Peyer's patch (tissue), 4 donors: ENCODE results near the gene FOXO1. TPM values are rescaled to one million over a fixed set of nuclear protein-coding genes. Genes with fewer than 3 reads are reported as not detected.

Source experiments
- DNase-seq, 3 donors: peaks; one replicate each; pipeline ENCODE4 v3.0.0-alpha.2; 2017 to 2019
- H3K27ac ChIP-seq, 4 donors: fragments of 200-600 bp; sonication (generic); one replicate each; pipeline ENCODE4 v1.5.1; 2016 to 2019
- H3K27me3 ChIP-seq, 2 donors: fragments of 200-600 bp; sonication (generic); one replicate each; pipeline ENCODE4 v1.5.1; 2019
- H3K36me3 ChIP-seq, 3 donors: fragments of 200-600 bp; sonication (generic); one replicate each; pipeline ENCODE4 v1.5.1; 2016 to 2019
- H3K4me1 ChIP-seq, 4 donors: fragments of 200-600 bp; sonication (generic); one replicate each; pipeline ENCODE4 v1.5.1; 2016 to 2019
- H3K4me3 ChIP-seq, 4 donors: fragments of 200-600 bp; sonication (generic); 1 replicate in 3 of 4; 2 replicates in 1 of 4; pipeline ENCODE4 v1.5.1; 2016 to 2019; ENCODE audit warnings: mild to moderate bottlenecking in 1 of 4
- H3K9me3 ChIP-seq, 4 donors: fragments of 200-600 bp; sonication (generic); one replicate each; pipeline ENCODE4 v1.5.1; 2016 to 2019; ENCODE audit warnings: mild to moderate bottlenecking in 1 of 4
- POLR2A ChIP-seq, 2 donors: fragments of 450-650 bp; IDR thresholded peaks; one replicate each; pipeline ENCODE4 v1.5.1; 2017; ENCODE audit warnings: antibody characterized with exemption in 2 of 2, mild to moderate bottlenecking in 2 of 2, moderate library complexity in 2 of 2
- total RNA-seq, 4 donors: library from RNA; depleted of rRNA; stranded (reverse); fragments of >200 nt; gene quantifications; one replicate each; pipeline ENCODE4 v1.1.0, GENCODE V29; 2016
- TF ChIP-seq, protein P1 (sequence below), 6 experiments: fragments of 450-650 bp in 4 of 6; fragments of 200-600 bp in 2 of 6; sonication (generic) in 1 of 6; IDR thresholded peaks; one replicate each; pipeline ENCODE4 v1.5.1; 2017 to 2019; ENCODE audit warnings: antibody characterized with exemption in 6 of 6, mild to moderate bottlenecking in 3 of 6, moderate library complexity in 1 of 6

Gene FOXO1
- total RNA-seq, 4 donors from 2014 or later = 22.2 to 32.2 (median 26.8) TPM

DNA sequence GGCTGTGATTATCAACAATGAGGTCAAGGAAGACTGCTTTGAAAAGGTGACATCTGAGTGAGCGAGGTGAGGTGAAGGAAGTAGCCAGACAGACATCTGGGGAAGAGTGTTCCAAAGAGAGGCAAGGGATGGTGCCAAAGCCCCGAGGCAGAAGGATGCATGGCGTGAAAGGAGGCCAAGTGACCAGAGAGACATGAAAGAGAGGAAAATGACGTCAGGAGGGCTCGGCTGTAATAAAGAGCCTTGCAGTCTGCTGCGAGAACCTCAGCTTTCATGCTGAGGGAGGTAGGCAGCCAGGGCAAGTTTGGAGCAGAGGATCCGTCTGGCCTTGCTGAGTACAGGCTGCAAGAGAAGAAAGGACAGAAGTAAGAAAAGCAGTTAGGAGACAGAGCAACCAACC lies 50.8 kb downstream of the FOXO1 start:
- TF ChIP-seq POLR2A (IDR thresholded peaks at IDR 0.05) = no peak
- TF ChIP-seq, protein P1, sequence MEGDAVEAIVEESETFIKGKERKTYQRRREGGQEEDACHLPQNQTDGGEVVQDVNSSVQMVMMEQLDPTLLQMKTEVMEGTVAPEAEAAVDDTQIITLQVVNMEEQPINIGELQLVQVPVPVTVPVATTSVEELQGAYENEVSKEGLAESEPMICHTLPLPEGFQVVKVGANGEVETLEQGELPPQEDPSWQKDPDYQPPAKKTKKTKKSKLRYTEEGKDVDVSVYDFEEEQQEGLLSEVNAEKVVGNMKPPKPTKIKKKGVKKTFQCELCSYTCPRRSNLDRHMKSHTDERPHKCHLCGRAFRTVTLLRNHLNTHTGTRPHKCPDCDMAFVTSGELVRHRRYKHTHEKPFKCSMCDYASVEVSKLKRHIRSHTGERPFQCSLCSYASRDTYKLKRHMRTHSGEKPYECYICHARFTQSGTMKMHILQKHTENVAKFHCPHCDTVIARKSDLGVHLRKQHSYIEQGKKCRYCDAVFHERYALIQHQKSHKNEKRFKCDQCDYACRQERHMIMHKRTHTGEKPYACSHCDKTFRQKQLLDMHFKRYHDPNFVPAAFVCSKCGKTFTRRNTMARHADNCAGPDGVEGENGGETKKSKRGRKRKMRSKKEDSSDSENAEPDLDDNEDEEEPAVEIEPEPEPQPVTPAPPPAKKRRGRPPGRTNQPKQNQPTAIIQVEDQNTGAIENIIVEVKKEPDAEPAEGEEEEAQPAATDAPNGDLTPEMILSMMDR (IDR thresholded peaks at IDR 0.05) = no peak
- Histone ChIP-seq H3K4me3 (no peak overlapping the region), H3K27me3 (no peaks in the 10 kb centered on the region), H3K36me3 (no peaks in the 10 kb centered on the region), H3K4me1 (peaks cover 0 to 23% (median 1%) of the 10 kb centered on the region in 4 donors), H3K27ac (no peak overlapping the region), H3K9me3 (no peaks in the 10 kb centered on the region)
- DNase-seq = no peak

DNA sequence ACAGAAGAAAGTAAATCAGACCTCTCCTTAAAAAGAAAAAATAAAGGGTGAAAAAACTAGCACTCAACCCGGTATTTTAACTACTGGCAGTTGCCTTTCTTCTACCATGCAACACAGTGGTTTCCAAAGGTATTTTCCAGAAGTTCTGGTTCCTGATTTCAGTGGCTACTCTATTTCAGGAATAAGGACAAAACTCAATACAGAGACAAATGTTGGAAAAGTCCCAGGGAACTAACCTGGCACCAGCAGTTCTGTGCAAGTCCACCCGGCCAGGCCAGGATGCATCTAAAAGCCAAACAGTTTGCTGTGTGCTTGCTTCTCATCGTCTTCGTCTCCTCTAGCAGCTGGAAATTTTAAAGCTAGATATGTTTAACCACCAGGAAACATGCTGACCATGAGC lies 52.5 kb downstream of the FOXO1 start:
- no peak for DNase-seq
- Histone ChIP-seq H3K4me1 (peaks cover 0 to 35% (median 1%) of the 10 kb centered on the region in 4 donors), H3K27me3 (no peaks in the 10 kb centered on the region), H3K9me3 (no peaks in the 10 kb centered on the region), H3K36me3 (no peaks in the 10 kb centered on the region), H3K4me3 (no peak overlapping the region), H3K27ac (peak overlapping the region; percentile 32 to 55 (median 50))
- TF ChIP-seq POLR2A (IDR thresholded peaks at IDR 0.05) = no peak
- TF ChIP-seq, protein P1 (IDR thresholded peaks at IDR 0.05) = no peak

DNA sequence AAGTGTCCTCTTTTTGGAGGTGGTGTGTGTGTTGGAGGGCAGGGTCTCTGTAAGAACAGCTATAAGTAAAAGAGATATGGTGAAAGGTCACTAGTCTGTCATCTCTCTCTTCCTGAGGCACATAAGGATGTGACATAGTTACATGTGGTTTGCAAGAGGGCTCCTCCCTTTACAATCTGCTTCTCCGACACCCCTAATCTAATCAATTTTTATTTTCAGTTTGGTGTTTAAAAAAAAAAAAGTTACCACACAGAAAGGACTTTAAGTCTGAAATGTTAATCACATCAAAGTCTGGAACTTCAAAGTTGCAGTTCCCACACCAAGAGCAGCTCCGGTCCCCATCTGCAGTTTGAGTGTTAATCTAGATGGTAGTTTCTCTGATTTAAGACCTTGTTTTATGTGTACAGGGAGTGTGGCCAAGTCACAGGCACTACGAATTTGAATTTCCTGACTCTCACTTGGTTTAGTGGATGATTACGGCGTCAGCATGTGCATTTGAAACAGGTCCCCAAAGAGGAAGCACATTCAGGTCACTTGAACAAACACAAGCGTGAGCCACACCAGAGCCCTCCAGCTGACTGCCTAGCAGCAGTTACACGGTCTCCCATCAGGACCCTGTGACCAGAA lies 53.1 kb downstream of the FOXO1 start:
- Histone ChIP-seq H3K27ac (peak overlapping the region; percentile 32 to 55 (median 50)), H3K4me1 (peaks cover 0 to 35% (median 1%) of the 10 kb centered on the region in 4 donors), H3K4me3 (no peak overlapping the region), H3K27me3 (no peaks in the 10 kb centered on the region), H3K9me3 (no peaks in the 10 kb centered on the region), H3K36me3 (no peaks in the 10 kb centered on the region)
- peak in 2 of 3 donors; percentile 67 to 82 for DNase-seq
- TF ChIP-seq POLR2A (IDR thresholded peaks at IDR 0.05) = no peak
- TF ChIP-seq, protein P1 (IDR thresholded peaks at IDR 0.05) = no peak

DNA sequence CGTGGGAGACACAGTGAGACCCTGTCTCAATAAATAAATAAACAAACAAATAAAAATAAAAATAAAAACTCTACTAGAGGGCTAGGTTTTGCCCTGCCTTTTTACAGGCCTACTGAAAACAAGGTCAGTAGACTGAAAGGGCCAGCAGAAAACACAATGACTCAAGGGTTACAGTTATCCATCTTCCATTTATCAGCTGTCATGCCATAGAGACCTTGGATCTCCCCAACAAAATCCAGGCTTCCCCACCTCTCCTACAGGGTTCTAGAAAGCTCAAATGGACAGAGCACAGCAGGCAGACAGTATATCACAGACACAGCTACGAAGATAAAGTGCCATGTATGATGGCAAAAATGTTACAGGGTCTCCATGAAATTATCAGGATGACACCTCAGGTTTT lies 54.4 kb downstream of the FOXO1 start:
- H3K9me3 ChIP-seq = no peaks in the 10 kb centered on the region
- H3K36me3 ChIP-seq = no peaks in the 10 kb centered on the region
- no peak overlapping the region for H3K27ac ChIP-seq
- H3K4me3 ChIP-seq = no peak overlapping the region
- no peak for DNase-seq
- H3K4me1 ChIP-seq = peaks cover 0 to 35% (median 1%) of the 10 kb centered on the region in 4 donors
- no peaks in the 10 kb centered on the region for H3K27me3 ChIP-seq
- no peak for TF ChIP-seq POLR2A (IDR thresholded peaks at IDR 0.05)
- TF ChIP-seq, protein P1 (IDR thresholded peaks at IDR 0.05) = no peak

DNA sequence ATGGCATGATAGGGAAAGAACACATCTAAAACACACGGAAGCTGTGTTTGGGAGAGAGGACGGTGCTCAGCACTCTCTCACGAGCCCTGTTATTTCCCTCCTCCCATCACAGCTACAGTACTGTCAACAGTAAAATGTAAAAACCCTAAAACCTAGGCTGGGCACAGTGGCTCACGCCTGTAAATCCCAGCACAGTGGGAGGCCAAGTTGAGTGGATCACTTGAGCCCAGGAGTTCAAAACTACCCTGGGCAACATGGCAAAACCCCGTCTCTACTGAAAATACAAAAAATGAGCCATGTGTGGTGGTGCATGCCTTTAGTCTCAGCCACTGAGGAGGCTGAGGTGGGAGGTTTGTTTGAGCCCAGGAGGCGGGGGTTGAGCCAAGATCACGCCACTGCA lies 54.8 kb downstream of the FOXO1 start:
- H3K27ac ChIP-seq = no peak overlapping the region
- TF ChIP-seq, protein P1 (IDR thresholded peaks at IDR 0.05) = no peak
- no peak for TF ChIP-seq POLR2A (IDR thresholded peaks at IDR 0.05)
- peaks cover 0 to 35% (median 1%) of the 10 kb centered on the region in 4 donors for H3K4me1 ChIP-seq
- H3K9me3 ChIP-seq = no peaks in the 10 kb centered on the region
- no peaks in the 10 kb centered on the region for H3K36me3 ChIP-seq
- DNase-seq = no peak
- H3K4me3 ChIP-seq = no peak overlapping the region
- H3K27me3 ChIP-seq = no peaks in the 10 kb centered on the region
